HG03108 (cell line): ENCODE measurements around the gene ABCA8.
"Not testable (repeated sequence)": the region's sequence is repeated elsewhere in the genome, so short reads cannot be mapped to it uniquely, and the experiment has no call there.

ENCODE experiments used
- ATAC-seq: cut with Tn5 transposase; IDR thresholded peaks from one replicate; pipeline ENCODE4 v1.9.1; 2021; ENCODE audit warnings: moderate library complexity; ENCODE audit not compliant: unreplicated experiment

The ABCA8 gene

GRCh38 chr17:68955181-68955841 is at the start of gene ABCA8:
TSS of gene ABCA8 (minus strand) at chr17:68955392. CDS start at chr17:68942034, 13,358 bp downstream.
- no peak for ATAC-seq

- ATAC-seq = not testable (repeated sequence)
Measured at GRCh38 chr17:69004759-69005158, 49.6 kb upstream of the ABCA8 start.

- ATAC-seq = not testable (repeated sequence)
Measured at GRCh38 chr17:68999743-69000142, 44.6 kb upstream of the ABCA8 start.

- no peak for ATAC-seq
Measured at GRCh38 chr17:68993112-68993511, 37.9 kb upstream of the ABCA8 start.

- ATAC-seq = no peak
Measured at GRCh38 chr17:68987966-68988365, 32.8 kb upstream of the ABCA8 start.

GRCh38 chr17:68981288-68981687 is 26.1 kb upstream of the ABCA8 start:
- no peak for ATAC-seq

GRCh38 chr17:68973098-68973846 is 18.1 kb upstream of the ABCA8 start:
- no peak for ATAC-seq

- no peak for ATAC-seq
Measured at GRCh38 chr17:68972119-68972704, 17.0 kb upstream of the ABCA8 start.

GRCh38 chr17:68969101-68969500 is 13.9 kb upstream of the ABCA8 start:
- no peak for ATAC-seq

- ATAC-seq = no peak
Measured at GRCh38 chr17:68963958-68964357, 8.8 kb upstream of the ABCA8 start.

- no peak for ATAC-seq
Measured at GRCh38 chr17:68961214-68961882, 6.2 kb upstream of the ABCA8 start.

- ATAC-seq = not testable (repeated sequence)
Measured at GRCh38 chr17:68959117-68959516, 3.9 kb upstream of the ABCA8 start.

- no peak for ATAC-seq
Measured at GRCh38 chr17:68957944-68958343, 2.8 kb upstream of the ABCA8 start.

- ATAC-seq = no peak
Measured at GRCh38 chr17:68954146-68954896, 871 bp downstream of the ABCA8 start.

GRCh38 chr17:68953340-68953997 is 1.7 kb downstream of the ABCA8 start:
- ATAC-seq = no peak

GRCh38 chr17:68950725-68951124 is 4.5 kb downstream of the ABCA8 start:
- no peak for ATAC-seq

- ATAC-seq = not testable (repeated sequence)
Measured at GRCh38 chr17:68947868-68948267, 7.3 kb downstream of the ABCA8 start.

- no peak for ATAC-seq
Measured at GRCh38 chr17:68944435-68945035, 10.7 kb downstream of the ABCA8 start.

- ATAC-seq = not testable (repeated sequence)
Measured at GRCh38 chr17:68943812-68944182, 11.4 kb downstream of the ABCA8 start.
